HCT116 (cell line): ENCODE measurements around the gene PAPPA2. TPM values are rescaled to one million over a fixed set of nuclear protein-coding genes. Genes with fewer than 3 reads are reported as not detected.

Experiments
- ATAC-seq: fragments of 200-7000 bp; cut with Tn5 transposase; 2 replicates; pipeline ENCODE4 v1.9.1; 2020; ENCODE audit warnings: mild to moderate bottlenecking, moderate library complexity
- BruUV-seq: library from RNA; stranded (reverse); fragments of 400-500 nt; replicated peaks from 2 replicates; lab custom pipeline; 2021; lab: Mats Ljungman, UMichigan
- CTCF ChIA-PET: fragments of 300-600 bp; sonication (Branson Sonifier 250); formaldehyde crosslinking; loops from one replicate; lab custom pipeline; 2021; ENCODE audit warnings: antibody characterized with exemption; lab: Charles Lee
- POLR2A ChIA-PET: fragments of 300-600, 350-600 bp; sonication (Branson Sonifier 250); formaldehyde crosslinking; loops from one replicate; lab custom pipeline; 2021; ENCODE audit warnings: antibody characterized with exemption; lab: Charles Lee
- RAD21 ChIA-PET, 2 experiments: fragments of 300-600 bp; sonication (Branson Sonifier 250); formaldehyde crosslinking; loops; one replicate each; lab custom pipeline; 2023; ENCODE audit warnings: low total read pairs in 2 of 2; ENCODE audit not compliant: uncharacterized antibody in 2 of 2, unreplicated experiment in 2 of 2, low non-redundant PET in 1 of 2; lab: Charles Lee
- DNase-seq: peaks from one replicate; pipeline ENCODE4 v3.0.0-alpha.2; 2010; ENCODE audit warnings: low read depth, low spot score
- H2AFZ ChIP-seq: fragments of 200-600 bp; shearing (Covaris generic), sonication (generic); 2 replicates; pipeline ENCODE4 v1.6.1; 2017; ENCODE audit warnings: low read depth, mixed run types, mixed read lengths, antibody characterized with exemption, low read length; ENCODE audit not compliant: poor library complexity, severe bottlenecking
- H3K27ac ChIP-seq: 2 replicates; pipeline ENCODE4 v1.5.1; 2012; ENCODE audit warnings: low read depth, low read length
- H3K27me3 ChIP-seq: fragments of 200-600 bp; sonication (generic); 2 replicates; pipeline ENCODE4 v1.6.1; 2016; ENCODE audit warnings: mixed run types, low read length, mixed read lengths; ENCODE audit not compliant: insufficient read depth
- H3K36me3 ChIP-seq, 2 experiments: fragments of 200-500 bp in 1 of 2; fragments of 200-600 bp in 1 of 2; sonication (Bioruptor generic) in 1 of 2; sonication (generic) in 1 of 2; 2 replicates each; pipeline versions ENCODE4 v1.5.1 to v1.6.1; 2014 to 2016; ENCODE audit warnings: low read length in 2 of 2, inconsistent platforms in 1 of 2, mixed read lengths in 1 of 2, mixed run types in 1 of 2; ENCODE audit not compliant: insufficient read depth in 2 of 2, control insufficient read depth in 1 of 2
- H3K4me1 ChIP-seq, 2 experiments: fragments of 200-600 bp in 1 of 2; sonication (generic) in 1 of 2; 2 replicates each; pipeline versions ENCODE4 v1.5.1 to v1.6.1; 2012 to 2017; ENCODE audit warnings: low read length in 2 of 2, inconsistent platforms in 1 of 2, mild to moderate bottlenecking in 1 of 2, mixed read lengths in 1 of 2, mixed run types in 1 of 2, moderate library complexity in 1 of 2; ENCODE audit not compliant: insufficient read depth in 2 of 2, control insufficient read depth in 1 of 2
- H3K4me2 ChIP-seq: fragments of 200-600 bp; sonication (generic); 2 replicates; pipeline ENCODE4 v1.6.1; 2017; ENCODE audit warnings: mixed run types, low read length, mixed read lengths
- H3K4me3 ChIP-seq, 2 experiments: fragments of 200-600 bp in 1 of 2; sonication (generic) in 1 of 2; replicated peaks in 1 of 2; 2 replicates each; pipeline ENCODE4 v1.5.1; 2011 to 2016; ENCODE audit warnings: low read length in 2 of 2, control low read depth in 1 of 2, low read depth in 1 of 2, mild to moderate bottlenecking in 1 of 2, mixed read lengths in 1 of 2, mixed run types in 1 of 2
- H3K79me2 ChIP-seq: fragments of 200-600 bp; sonication (generic); 2 replicates; pipeline ENCODE4 v1.6.1; 2017; ENCODE audit warnings: mild to moderate bottlenecking, mixed run types, low read length, moderate library complexity, mixed read lengths; ENCODE audit not compliant: insufficient read depth
- H3K9ac ChIP-seq: fragments of 200-600 bp; sonication (generic); 2 replicates; pipeline ENCODE4 v1.6.1; 2016; ENCODE audit warnings: low read length, mixed read lengths
- H3K9me2 ChIP-seq: fragments of 200-600 bp; sonication (generic), shearing (Covaris generic); 2 replicates; pipeline ENCODE4 v1.6.1; 2017; ENCODE audit warnings: mixed run types, mild to moderate bottlenecking, moderate library complexity; ENCODE audit not compliant: insufficient read depth
- H3K9me3 ChIP-seq, 2 experiments: fragments of 200-500 bp in 1 of 2; fragments of 200-600 bp in 1 of 2; sonication (Bioruptor generic) in 1 of 2; sonication (generic) in 1 of 2; 2 replicates each; pipeline ENCODE4 v1.6.1; 2014 to 2017; ENCODE audit warnings: low read length in 2 of 2, mixed read lengths in 2 of 2, inconsistent platforms in 1 of 2, low read depth in 1 of 2, mild to moderate bottlenecking in 1 of 2, mixed run types in 1 of 2, moderate library complexity in 1 of 2; ENCODE audit not compliant: control insufficient read depth in 1 of 2, insufficient read depth in 1 of 2
- H4K20me1 ChIP-seq: fragments of 200-600 bp; sonication (generic), shearing (Covaris generic); 2 replicates; pipeline ENCODE4 v1.6.1; 2017; ENCODE audit warnings: mixed run types, mild to moderate bottlenecking, moderate library complexity; ENCODE audit not compliant: insufficient read depth
- CEBPB ChIP-seq: IDR thresholded peaks from 2 replicates; pipeline ENCODE4 v1.6.1; 2012; ENCODE audit warnings: low read depth
- EGR1 ChIP-seq: IDR thresholded peaks from 2 replicates; pipeline ENCODE4 v1.6.1; 2012; ENCODE audit warnings: low read depth
- ELF1 ChIP-seq: IDR thresholded peaks from 2 replicates; pipeline ENCODE4 v1.6.1; 2012; ENCODE audit warnings: low read depth, borderline replicate concordance
- EZH2 ChIP-seq: fragments of 200-600 bp; sonication (generic); IDR thresholded peaks from 2 replicates; pipeline ENCODE4 v1.6.1; 2017; ENCODE audit warnings: antibody characterized with exemption, mixed run types
- EZH2phosphoT487 ChIP-seq: fragments of 200-600 bp; IDR thresholded peaks from 2 replicates; pipeline ENCODE4 v1.6.1; 2018; ENCODE audit warnings: antibody characterized with exemption, borderline replicate concordance
- FOSL1 ChIP-seq: IDR thresholded peaks from 2 replicates; pipeline ENCODE4 v1.6.1; 2012; ENCODE audit warnings: low read depth
- JUND ChIP-seq: IDR thresholded peaks from 2 replicates; pipeline ENCODE4 v1.6.1; 2012
- POLR2A ChIP-seq: IDR thresholded peaks from 2 replicates; pipeline ENCODE4 v1.7.0; 2011; ENCODE audit warnings: borderline replicate concordance; ENCODE audit not compliant: insufficient read depth, insufficient read length; ENCODE audit errors: extremely low read depth
- POLR2AphosphoS5 ChIP-seq: IDR thresholded peaks from 2 replicates; pipeline ENCODE4 v1.6.1; 2011; ENCODE audit warnings: mild to moderate bottlenecking, low read depth, low read length, moderate library complexity
- SP1 ChIP-seq: IDR thresholded peaks from 2 replicates; pipeline ENCODE4 v1.6.1; 2012; ENCODE audit warnings: low read depth
- SRF ChIP-seq: IDR thresholded peaks from 2 replicates; pipeline ENCODE4 v1.6.1; 2012; ENCODE audit warnings: low read depth
- YY1 ChIP-seq: IDR thresholded peaks from 2 replicates; pipeline ENCODE4 v1.6.1; 2011; ENCODE audit warnings: low read length, low read depth, moderate library complexity, mild to moderate bottlenecking; ENCODE audit not compliant: insufficient replicate concordance; ENCODE audit errors: extremely low read depth
- ZFX ChIP-seq: fragments of 450-650 bp; IDR thresholded peaks from 2 replicates; pipeline ENCODE4 v1.6.1; 2017
- ZNF274 ChIP-seq: fragments of 200-500 bp; sonication (Bioruptor generic); IDR thresholded peaks from 2 replicates; pipeline ENCODE4 v1.6.1; 2014; ENCODE audit warnings: mild to moderate bottlenecking, low read depth, low read length, inconsistent platforms
- intact Hi-C: fragments of 100-400 bp; cut with micrococcal nuclease; formaldehyde crosslinking; loops from 2 replicates; pipeline ENCODE4 v1.10.0; 2022
- total RNA-seq: library from RNA; stranded (reverse); gene quantifications from one replicate; pipeline ENCODE4 v1.2.1, GENCODE V29; 2021; ENCODE audit not compliant: unreplicated experiment
- TF ChIP-seq, protein P1 (sequence below), 3 experiments: fragments of 200-600 bp in 1 of 3; sonication (generic) in 1 of 3; IDR thresholded peaks in 2 of 3; conservative IDR thresholded peaks in 1 of 3; 2 replicates each; pipeline ENCODE4 v1.5.1; 2012 to 2017; ENCODE audit warnings: low read depth in 2 of 3, low read length in 2 of 3, antibody characterized with exemption in 1 of 3, borderline replicate concordance in 1 of 3, control low read depth in 1 of 3, mild to moderate bottlenecking in 1 of 3, mixed read lengths in 1 of 3, mixed run types in 1 of 3, moderate library complexity in 1 of 3; ENCODE audit not compliant: insufficient read depth in 1 of 3
- TF ChIP-seq, protein P2 (sequence below): IDR thresholded peaks from 2 replicates; pipeline ENCODE4 v1.6.1; 2011; ENCODE audit warnings: mild to moderate bottlenecking, low read length, moderate library complexity; ENCODE audit not compliant: insufficient replicate concordance; ENCODE audit errors: extremely low read depth
- TF ChIP-seq, protein P3 (sequence below): IDR thresholded peaks from 2 replicates; pipeline ENCODE4 v1.6.1; 2012

Gene PAPPA2
- total RNA-seq, 1 experiment from 2014 or later: not detected

DNA sequence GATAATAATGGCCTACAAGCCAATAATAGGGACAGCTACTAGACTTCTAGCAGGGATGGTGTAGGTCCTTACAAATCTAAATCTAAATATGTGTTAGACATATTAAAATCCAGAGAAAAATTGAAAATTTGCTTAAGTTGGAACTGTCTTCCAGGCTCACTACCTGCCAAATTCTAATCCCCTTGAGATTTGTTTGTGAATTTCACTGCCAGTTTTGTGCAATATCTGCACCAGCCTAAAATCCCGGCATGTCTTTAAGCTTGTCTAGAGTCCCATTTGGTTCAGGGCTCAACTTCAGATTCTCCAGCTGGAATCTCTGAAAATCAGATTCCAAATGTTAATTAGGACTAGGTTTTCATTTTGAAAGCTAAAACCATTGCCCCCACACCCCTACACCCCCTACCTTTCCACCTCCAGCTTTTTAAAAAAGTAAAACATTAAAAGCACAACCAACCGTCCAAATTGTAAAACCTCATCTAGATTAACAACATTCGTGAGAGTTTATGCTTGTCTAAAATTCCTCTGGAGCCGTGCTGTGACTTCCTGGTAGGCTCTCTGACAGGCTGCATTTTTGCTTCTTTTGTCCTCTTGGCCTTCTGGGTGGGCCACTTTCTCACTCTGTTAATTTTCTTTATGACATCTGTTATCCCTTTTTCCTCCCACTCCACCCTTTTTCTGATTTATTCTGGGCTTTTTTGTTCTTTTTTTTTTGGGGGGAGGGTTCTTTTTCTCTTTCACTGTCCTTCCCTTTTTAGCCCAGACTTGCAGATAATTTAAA, 348.7 kb downstream of the PAPPA2 start:
- TF ChIP-seq, protein P1, sequence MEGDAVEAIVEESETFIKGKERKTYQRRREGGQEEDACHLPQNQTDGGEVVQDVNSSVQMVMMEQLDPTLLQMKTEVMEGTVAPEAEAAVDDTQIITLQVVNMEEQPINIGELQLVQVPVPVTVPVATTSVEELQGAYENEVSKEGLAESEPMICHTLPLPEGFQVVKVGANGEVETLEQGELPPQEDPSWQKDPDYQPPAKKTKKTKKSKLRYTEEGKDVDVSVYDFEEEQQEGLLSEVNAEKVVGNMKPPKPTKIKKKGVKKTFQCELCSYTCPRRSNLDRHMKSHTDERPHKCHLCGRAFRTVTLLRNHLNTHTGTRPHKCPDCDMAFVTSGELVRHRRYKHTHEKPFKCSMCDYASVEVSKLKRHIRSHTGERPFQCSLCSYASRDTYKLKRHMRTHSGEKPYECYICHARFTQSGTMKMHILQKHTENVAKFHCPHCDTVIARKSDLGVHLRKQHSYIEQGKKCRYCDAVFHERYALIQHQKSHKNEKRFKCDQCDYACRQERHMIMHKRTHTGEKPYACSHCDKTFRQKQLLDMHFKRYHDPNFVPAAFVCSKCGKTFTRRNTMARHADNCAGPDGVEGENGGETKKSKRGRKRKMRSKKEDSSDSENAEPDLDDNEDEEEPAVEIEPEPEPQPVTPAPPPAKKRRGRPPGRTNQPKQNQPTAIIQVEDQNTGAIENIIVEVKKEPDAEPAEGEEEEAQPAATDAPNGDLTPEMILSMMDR (IDR thresholded peaks at IDR 0.05 in 2 of 3, conservative IDR thresholded peaks at IDR 0.05 in 1 of 3; ENCODE audit: borderline replicate concordance in 1 of 3, insufficient read depth in 1 of 3, low read depth in 2 of 3, low read length in 2 of 3): no peak
- TF ChIP-seq ZFX (no peak), ZNF274 (no peak), FOSL1 (no peak), EZH2 (no peak), EGR1 (no peak), SP1 (no peak), ELF1 (no peak), POLR2A (no peak), SRF (no peak), YY1 (no peak), CEBPB (no peak), JUND (no peak), POLR2AphosphoS5 (no peak), EZH2phosphoT487 (no peak)
- TF ChIP-seq, protein P2, sequence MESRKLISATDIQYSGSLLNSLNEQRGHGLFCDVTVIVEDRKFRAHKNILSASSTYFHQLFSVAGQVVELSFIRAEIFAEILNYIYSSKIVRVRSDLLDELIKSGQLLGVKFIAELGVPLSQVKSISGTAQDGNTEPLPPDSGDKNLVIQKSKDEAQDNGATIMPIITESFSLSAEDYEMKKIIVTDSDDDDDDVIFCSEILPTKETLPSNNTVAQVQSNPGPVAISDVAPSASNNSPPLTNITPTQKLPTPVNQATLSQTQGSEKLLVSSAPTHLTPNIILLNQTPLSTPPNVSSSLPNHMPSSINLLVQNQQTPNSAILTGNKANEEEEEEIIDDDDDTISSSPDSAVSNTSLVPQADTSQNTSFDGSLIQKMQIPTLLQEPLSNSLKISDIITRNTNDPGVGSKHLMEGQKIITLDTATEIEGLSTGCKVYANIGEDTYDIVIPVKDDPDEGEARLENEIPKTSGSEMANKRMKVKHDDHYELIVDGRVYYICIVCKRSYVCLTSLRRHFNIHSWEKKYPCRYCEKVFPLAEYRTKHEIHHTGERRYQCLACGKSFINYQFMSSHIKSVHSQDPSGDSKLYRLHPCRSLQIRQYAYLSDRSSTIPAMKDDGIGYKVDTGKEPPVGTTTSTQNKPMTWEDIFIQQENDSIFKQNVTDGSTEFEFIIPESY: no peak
- TF ChIP-seq, protein P3, sequence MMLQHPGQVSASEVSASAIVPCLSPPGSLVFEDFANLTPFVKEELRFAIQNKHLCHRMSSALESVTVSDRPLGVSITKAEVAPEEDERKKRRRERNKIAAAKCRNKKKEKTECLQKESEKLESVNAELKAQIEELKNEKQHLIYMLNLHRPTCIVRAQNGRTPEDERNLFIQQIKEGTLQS: no peak
- intact Hi-C loops: no loop called here
- H3K4me3 ChIP-seq: no peak overlapping the region
- ATAC-seq (no peak), DNase-seq (no peak)
- ChIA-PET RAD21 (no interaction called here), CTCF (no interaction called here), POLR2A (no interaction called here)
- peaks cover 1% of the 10 kb centered on the region; the same call in 1 of the 2 replicates for H3K27me3 ChIP-seq
- no peaks in the 10 kb centered on the region for H3K36me3 ChIP-seq
- no TSS peak for BruUV-seq
- H3K4me1 ChIP-seq: no peaks in the 10 kb centered on the region
- no peak overlapping the region for H3K27ac ChIP-seq
- H2AFZ ChIP-seq: no peak overlapping the region
- no peaks in the 10 kb centered on the region; the same call in 1 of the 2 replicates for H4K20me1 ChIP-seq
- no peaks in the 10 kb centered on the region for H3K9me3 ChIP-seq
- H3K9ac ChIP-seq: no peak overlapping the region
- no peaks in the 10 kb centered on the region for H3K9me2 ChIP-seq
- H3K79me2 ChIP-seq: no peaks in the 10 kb centered on the region
- no peak overlapping the region for H3K4me2 ChIP-seq
